GM19035 (cell line): ENCODE results near the gene AEBP1.

Experiments used
- ATAC-seq: cut with Tn5 transposase; IDR thresholded peaks from one replicate; pipeline ENCODE4 v1.9.1; 2021; ENCODE audit not compliant: unreplicated experiment

The AEBP1 gene

DNA sequence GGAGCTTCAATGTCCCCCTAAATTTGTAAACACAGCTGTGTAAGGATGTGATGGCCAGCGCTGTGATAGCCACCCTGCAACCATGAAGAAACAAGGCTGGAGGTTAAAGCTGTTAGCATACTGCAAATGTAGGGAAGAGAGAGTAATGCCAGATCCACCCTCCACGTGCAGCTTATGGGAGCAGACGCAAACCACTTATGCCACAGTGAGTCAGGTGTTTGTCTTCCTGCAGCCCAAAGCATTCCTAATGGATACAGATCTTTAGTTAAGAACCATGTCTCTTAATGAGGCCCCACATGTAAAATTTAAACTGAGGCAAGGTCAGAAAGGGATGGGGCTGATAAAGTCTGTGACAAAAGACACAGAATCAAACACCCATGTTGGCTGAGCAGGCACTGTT, 50.6 kb downstream of the AEBP1 start:
- no peak for ATAC-seq

GRCh38 chr7:44155191-44156185, 51.3 kb downstream of the AEBP1 start:
- ATAC-seq, result no peak

GRCh38 chr7:44156453-44157010, 52.4 kb downstream of the AEBP1 start:
- no peak for ATAC-seq

DNA sequence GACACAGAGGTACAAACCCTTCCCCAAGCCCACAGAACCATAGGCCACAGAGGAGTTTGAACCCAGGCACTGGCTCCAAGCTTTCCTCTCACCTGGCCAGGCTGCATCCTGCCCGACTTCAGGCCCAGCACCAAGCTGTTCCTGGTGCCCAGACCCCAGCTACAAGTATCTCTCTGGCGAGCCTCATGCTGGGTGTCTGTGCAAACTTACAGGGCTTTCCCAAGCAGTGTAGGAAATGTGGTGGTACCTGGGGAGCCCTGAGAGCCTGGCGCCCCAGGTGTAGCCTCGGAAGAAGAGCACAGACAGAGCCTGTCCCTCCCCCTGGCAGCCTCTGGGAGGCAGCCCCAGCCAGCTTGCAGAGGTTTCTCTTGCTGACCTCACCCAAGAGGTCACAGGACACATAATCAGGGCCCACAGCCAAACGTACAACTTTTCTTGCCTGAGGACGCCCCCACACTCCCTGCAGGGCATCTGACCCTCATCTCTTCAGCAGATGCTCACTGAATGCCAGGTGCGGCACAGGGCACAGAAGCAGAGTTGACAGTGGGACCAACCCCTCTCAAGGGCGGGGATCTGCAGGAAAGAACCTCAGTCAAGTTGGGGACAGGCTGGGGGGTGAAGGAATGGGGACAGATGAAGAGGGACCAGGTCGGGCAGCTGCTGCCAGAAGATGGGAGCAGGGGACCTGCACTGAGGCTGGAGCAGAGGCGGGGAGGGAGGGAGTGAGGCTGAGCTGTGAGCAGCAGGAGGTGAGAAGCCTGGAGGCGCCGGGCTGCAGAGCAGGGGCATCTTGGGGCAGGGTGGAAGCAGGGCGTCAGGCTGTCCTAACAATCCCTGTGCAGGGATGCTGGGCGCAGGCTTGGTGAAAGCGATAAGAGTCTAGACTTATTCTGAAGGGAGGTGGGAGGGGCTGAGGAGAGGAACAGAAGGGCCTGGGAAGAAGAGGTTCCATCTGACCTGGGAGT, 53.3 kb downstream of the AEBP1 start:
- ATAC-seq, result no peak

GRCh38 chr7:44158096-44158872, 54.1 kb downstream of the AEBP1 start:
- no peak for ATAC-seq

DNA sequence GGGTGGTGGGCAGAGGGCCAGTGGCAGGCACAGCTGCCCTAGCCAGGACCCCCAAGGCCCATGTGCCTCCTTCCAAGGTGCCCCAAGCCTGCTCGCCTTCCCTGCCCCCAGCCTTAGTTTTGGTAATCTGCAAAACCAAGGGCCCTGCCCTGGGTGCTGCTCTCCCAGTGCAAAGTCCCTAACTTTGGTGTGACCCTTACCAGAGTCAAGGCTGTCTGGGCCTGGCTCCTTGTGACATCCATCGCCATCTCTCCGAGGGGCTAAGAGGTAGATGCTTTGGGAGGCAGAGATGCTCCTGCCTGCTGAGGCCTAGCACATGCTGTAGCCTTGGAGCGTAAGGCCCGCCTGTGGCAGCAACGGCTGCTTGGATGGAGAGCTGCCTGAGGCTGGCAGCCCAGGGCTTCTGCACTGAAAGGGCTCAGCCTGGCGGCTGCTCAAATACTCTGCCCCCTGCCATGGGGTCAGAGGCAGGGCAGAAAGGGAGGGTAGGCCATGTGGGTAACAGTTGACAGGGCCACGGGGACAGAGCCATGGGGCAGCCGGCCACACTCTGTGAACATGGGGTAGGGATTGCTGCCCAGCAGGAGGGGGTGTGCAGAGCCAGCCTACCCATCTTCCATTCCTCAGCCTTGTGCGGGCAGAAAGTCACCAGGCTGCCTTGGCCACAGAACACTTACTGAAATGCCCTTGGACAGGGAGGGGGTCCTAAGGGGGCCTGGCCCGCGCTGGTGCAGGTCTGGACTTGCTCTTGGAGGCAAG, 54.9 kb downstream of the AEBP1 start:
- no peak for ATAC-seq

DNA sequence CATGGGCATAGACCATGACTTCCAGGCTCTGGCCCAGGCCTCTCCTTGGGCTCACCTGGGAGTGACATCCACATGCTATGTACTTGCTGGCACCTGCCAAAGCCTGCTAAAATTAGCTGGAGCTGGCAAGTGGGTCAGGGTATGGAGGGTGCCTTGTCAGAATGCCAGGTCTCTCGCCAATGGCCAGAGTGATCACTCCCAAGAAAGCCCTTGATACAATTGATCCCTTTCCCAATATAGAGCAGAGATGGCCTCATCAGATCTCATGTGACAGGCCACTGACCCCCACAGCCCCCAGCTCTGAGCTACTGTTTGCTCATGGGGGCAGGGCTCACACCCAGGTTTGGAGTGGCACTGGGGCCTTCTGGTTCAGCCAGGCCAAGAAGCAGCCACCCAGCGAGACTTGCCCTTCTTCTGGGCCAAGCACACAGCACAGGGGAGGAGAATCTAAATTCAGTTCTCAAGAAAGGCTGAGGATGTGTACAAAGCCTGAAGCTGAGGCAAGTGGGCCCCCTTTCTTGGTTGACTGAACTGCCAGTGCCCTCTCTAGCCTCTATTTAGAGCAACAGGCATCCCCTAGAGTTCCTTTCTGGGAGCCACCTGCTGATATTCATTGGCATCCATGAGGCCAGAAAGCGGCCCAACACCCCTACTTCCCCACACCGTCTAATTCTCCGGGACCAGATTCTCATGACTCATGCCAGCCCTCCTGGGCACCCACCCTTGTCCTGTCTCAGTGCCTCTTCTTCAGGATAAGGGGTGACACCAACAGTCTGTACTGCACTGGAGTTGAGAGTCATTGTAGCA, 55.9 kb downstream of the AEBP1 start:
- no peak for ATAC-seq

GRCh38 chr7:44161371-44161770, 57.2 kb downstream of the AEBP1 start:
- no peak for ATAC-seq

- no peak for ATAC-seq
These were observed 58.0 kb downstream of the AEBP1 start for GRCh38 chr7:44162179-44162578.

GRCh38 chr7:44162785-44163395, 58.7 kb downstream of the AEBP1 start:
- no peak for ATAC-seq

- ATAC-seq, result no peak
These were observed 59.4 kb downstream of the AEBP1 start for GRCh38 chr7:44163591-44163990.
